ENCODE measurements around the gene YIPF6.

- TF ChIP-seq POLR2A (IDR thresholded peaks at IDR 0.05; ENCODE audit: low read depth, low read length) (no peak), CTCF (IDR thresholded peaks at IDR 0.05; ENCODE audit: extremely low read depth in 1 of 2, insufficient read depth in 1 of 2, low read depth in 1 of 2, low read length in 2 of 2) (no peak)
These were observed 973 bp downstream of the YIPF6 start for GRCh38 chrX:68499543-68500504.
